HepG2 (cell line): Measurements from ENCODE around the gene CYP46A1.
"Not testable (repeated sequence)": the region's sequence is repeated elsewhere in the genome, so short reads cannot be mapped to it uniquely, and the experiment has no call there.

Experiments
- ATF2 ChIP-seq: sonication (generic); formaldehyde crosslinking; IDR thresholded peaks from 2 replicates; pipeline ENCODE4 v1.4.0; 2020; ENCODE audit warnings: missing genetic modification reagents
- CREB3 ChIP-seq: sonication (generic); formaldehyde crosslinking; IDR thresholded peaks from 2 replicates; pipeline ENCODE4 v1.5.0; 2020; ENCODE audit warnings: missing genetic modification reagents
- CTCF ChIP-seq: sonication (generic); formaldehyde crosslinking; IDR thresholded peaks from 2 replicates; pipeline ENCODE4 v1.5.0; 2020; ENCODE audit warnings: mild to moderate bottlenecking, missing genetic modification reagents, moderate library complexity
- NCOA1 ChIP-seq: sonication (generic); formaldehyde crosslinking; IDR thresholded peaks from 2 replicates; pipeline ENCODE4 v1.9.0; 2021; ENCODE audit warnings: missing genetic modification reagents
- NFIC ChIP-seq: IDR thresholded peaks from 2 replicates; pipeline ENCODE4 v1.6.1; 2012; ENCODE audit warnings: mild to moderate bottlenecking, low read length, inconsistent platforms
- PBX2 ChIP-seq: IDR thresholded peaks from 2 replicates; pipeline ENCODE4 v1.6.1; 2016; ENCODE audit warnings: control low read depth
- POLR2AphosphoS2 ChIP-seq: IDR thresholded peaks from 2 replicates; pipeline ENCODE4 v1.6.1; 2011; ENCODE audit warnings: low read depth, low read length, improper control_type of control experiment
- ZNF331 ChIP-seq: sonication (generic); formaldehyde crosslinking; IDR thresholded peaks from 2 replicates; pipeline ENCODE4 v1.4.0; 2020; ENCODE audit warnings: missing genetic modification reagents

GRCh38 chr14:99642771-99643170 lies 41.3 kb upstream of the CYP46A1 start:
- not testable (repeated sequence) for TF ChIP-seq ZNF331 (CRISPR knock-in tag); PBX2 (CRISPR knock-in tag); CREB3 (CRISPR knock-in tag); CTCF; ATF2 (CRISPR knock-in tag); NCOA1; POLR2AphosphoS2; NFIC
